ENCODE measurements around the gene RTN3. TPM values are rescaled to one million over a fixed set of nuclear protein-coding genes. Genes with fewer than 3 reads are reported as not detected.

The RTN3 gene
- total and polyA plus RNA-seq, 9 of the 15 experiments (the other 6 are each of a cell fraction or from before 2014, with no cell fraction given): 41.6 to 169 (median 93.5) TPM

DNA sequence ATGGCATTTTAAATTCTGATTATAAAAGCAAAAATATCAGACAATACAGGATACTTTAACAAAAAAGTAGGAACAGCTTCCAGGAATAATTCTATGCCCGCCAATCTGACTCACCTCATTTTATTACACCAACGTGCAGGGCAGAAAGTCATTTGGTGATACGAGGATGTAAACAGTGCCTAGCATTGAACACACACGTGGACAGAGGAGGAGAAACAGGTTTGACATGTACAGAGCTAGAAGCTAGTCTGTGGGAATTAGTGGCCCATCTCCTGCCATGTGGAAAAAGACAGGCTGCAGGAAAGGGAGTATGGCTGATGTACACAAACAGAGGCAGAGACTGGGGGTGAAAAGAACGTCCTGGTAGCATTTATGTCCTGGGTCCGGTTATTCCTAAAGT, 123.0 kb downstream of the RTN3 start:
- CTCF ChIA-PET (ENCODE audit: low intra/inter-chr PET ratio): no interaction called here
- POLR2A ChIA-PET: interaction anchor here (2.1 kb wide), 1 partner anchor 13 kb away, joined by 7 read pairs; no protein-coding TSS in a partner anchor
- no TSS peak for BruUV-seq (replicated peaks)
- 55% methylated on average over 6 of the region's 6 CpGs for WGBS (ENCODE audit: insufficient coverage, low coverage, missing lambda C conversion rate)
- Histone ChIP-seq H3K4me3 (no peak overlapping the region), H3K36me3 (ENCODE audit: control insufficient read depth, insufficient read depth, low read length) (no peaks in the 10 kb centered on the region), H3K27ac (ENCODE audit: extremely low read depth, low read depth, low read length) (no peak overlapping the region), H3K9ac (ENCODE audit: insufficient read depth in 1 of 2, low read depth in 2 of 2, low read length in 2 of 2) (no peak overlapping the region), H3K4me1 (replicated peaks in 1 of 2; ENCODE audit: control insufficient read depth in 2 of 2, insufficient read depth in 2 of 2, low read length in 2 of 2) (peaks cover 9 to 10% of the 10 kb centered on the region in 2 experiments), H3K9me3 (replicated peaks; ENCODE audit: control insufficient read depth, insufficient read depth, low read depth, low read length) (no peaks in the 10 kb centered on the region), H3K4me2 (ENCODE audit: insufficient read depth, low read length) (no peak overlapping the region), H3K9me1 (ENCODE audit: control insufficient read depth, insufficient read depth, low read length) (no peaks in the 10 kb centered on the region), H2AFZ (ENCODE audit: low read depth, low read length) (no peak overlapping the region), H3K79me2 (ENCODE audit: control insufficient read depth, insufficient read depth, low read length) (no peaks in the 10 kb centered on the region), H3K27me3 (ENCODE audit: control insufficient read depth in 2 of 2, insufficient read depth in 2 of 2, low read length in 2 of 2) (no peaks in the 10 kb centered on the region), H4K20me1 (replicated peaks; ENCODE audit: control insufficient read depth, insufficient read depth, low read length) (no peaks in the 10 kb centered on the region)
- DNase-seq (ENCODE audit: extremely low read depth in 1 of 4, low spot score in 3 of 4): no peak
- intact Hi-C loops (cut with micrococcal nuclease) (no loop called here), in situ Hi-C loops (cut with MboI) (no loop called here)
- FAIRE-seq: no peak
- no peak for ATAC-seq
- TF ChIP-seq FOSL1 (tag; conservative IDR thresholded peaks at IDR 0.05) (no peak), SETDB1 (IDR thresholded peaks at IDR 0.05; ENCODE audit: low read length) (no peak)

DNA sequence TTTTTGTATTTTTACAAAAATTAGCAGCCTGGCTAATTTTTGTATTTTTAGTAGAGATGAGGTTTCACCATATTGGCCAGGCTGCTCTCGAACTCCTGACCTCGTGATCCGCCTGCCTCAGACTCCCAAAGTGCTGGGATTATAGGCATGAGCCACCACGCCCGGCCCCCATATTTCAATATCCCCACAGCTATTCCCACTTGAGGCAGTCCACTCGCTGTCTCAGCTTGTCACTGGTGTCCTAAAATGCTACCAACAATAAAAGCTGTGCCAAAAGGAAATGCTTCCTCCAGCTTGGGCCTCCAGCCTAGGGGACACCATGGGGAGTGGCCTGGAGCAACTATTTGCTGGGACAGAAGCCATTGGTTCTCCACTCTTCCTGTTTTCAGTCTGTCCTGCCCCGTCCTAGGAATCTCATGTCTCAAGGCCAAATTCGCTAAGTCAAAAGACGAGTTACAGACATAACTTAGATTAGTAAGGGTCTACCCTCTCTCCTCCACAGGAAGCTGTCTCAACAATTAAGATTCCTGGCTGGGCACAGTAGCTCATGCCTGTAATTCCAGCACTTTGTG, 124.6 kb downstream of the RTN3 start:
- Histone ChIP-seq H3K9ac (ENCODE audit: insufficient read depth in 1 of 2, low read depth in 2 of 2, low read length in 2 of 2) (no peak overlapping the region), H3K27me3 (ENCODE audit: control insufficient read depth in 2 of 2, insufficient read depth in 2 of 2, low read length in 2 of 2) (no peaks in the 10 kb centered on the region), H3K4me1 (replicated peaks in 1 of 2; ENCODE audit: control insufficient read depth in 2 of 2, insufficient read depth in 2 of 2, low read length in 2 of 2) (peaks cover 9 to 10% of the 10 kb centered on the region in 2 experiments), H3K4me2 (ENCODE audit: insufficient read depth, low read length) (no peak overlapping the region), H3K9me1 (ENCODE audit: control insufficient read depth, insufficient read depth, low read length) (no peaks in the 10 kb centered on the region), H2AFZ (ENCODE audit: low read depth, low read length) (no peak overlapping the region), H3K79me2 (ENCODE audit: control insufficient read depth, insufficient read depth, low read length) (no peaks in the 10 kb centered on the region), H3K36me3 (ENCODE audit: control insufficient read depth, insufficient read depth, low read length) (no peaks in the 10 kb centered on the region), H4K20me1 (replicated peaks; ENCODE audit: control insufficient read depth, insufficient read depth, low read length) (no peaks in the 10 kb centered on the region), H3K27ac (ENCODE audit: extremely low read depth, low read depth, low read length) (no peak overlapping the region), H3K4me3 (no peak overlapping the region), H3K9me3 (replicated peaks; ENCODE audit: control insufficient read depth, insufficient read depth, low read depth, low read length) (no peaks in the 10 kb centered on the region)
- in situ Hi-C loops (cut with MboI) (no loop called here), intact Hi-C loops (cut with micrococcal nuclease) (no loop called here)
- BruUV-seq (replicated peaks): no TSS peak
- POLR2A ChIA-PET: no interaction called here
- DNase-seq (ENCODE audit: extremely low read depth in 1 of 4, low spot score in 3 of 4) (no peak), ATAC-seq (no peak), FAIRE-seq (no peak)
- CTCF ChIA-PET (ENCODE audit: low intra/inter-chr PET ratio): interaction anchor here (0.5 kb wide), 1 partner anchor 1786 kb away, joined by 3 read pairs; no protein-coding TSS in a partner anchor
- no peak for TF ChIP-seq MYNN (IDR thresholded peaks at IDR 0.05)
- no peak for TF ChIP-seq MYNN (CRISPR knock-in tag; IDR thresholded peaks at IDR 0.05)
- no peak for TF ChIP-seq ETV6 (IDR thresholded peaks at IDR 0.05; ENCODE audit: borderline replicate concordance in 1 of 2, low read depth in 2 of 2, low read length in 1 of 2)
- TF ChIP-seq ETV6 (CRISPR knock-in tag; IDR thresholded peaks at IDR 0.05; ENCODE audit: borderline replicate concordance): no peak
- TF ChIP-seq CEBPG (CRISPR knock-in tag; IDR thresholded peaks at IDR 0.05): no peak
- no peak for TF ChIP-seq CEBPG (tag; conservative IDR thresholded peaks at IDR 0.05 in 1 of 2, IDR thresholded peaks at IDR 0.05 in 1 of 2)
- TF ChIP-seq, protein P1, sequence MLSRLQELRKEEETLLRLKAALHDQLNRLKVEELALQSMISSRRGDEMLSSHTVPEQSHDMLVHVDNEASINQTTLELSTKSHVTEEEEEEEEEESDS (CRISPR knock-in tag; IDR thresholded peaks at IDR 0.05): no peak
- TF ChIP-seq ZNF282 (CRISPR knock-in tag; IDR thresholded peaks at IDR 0.05): no peak
- TF ChIP-seq ATF7 (IDR thresholded peaks at IDR 0.05): no peak
- no peak for TF ChIP-seq STAG1 (CRISPR knock-in tag; IDR thresholded peaks at IDR 0.05; ENCODE audit: borderline replicate concordance)
- TF ChIP-seq KLF6 (CRISPR knock-in tag; IDR thresholded peaks at IDR 0.05; ENCODE audit: borderline replicate concordance): no peak
- TF ChIP-seq, protein P2, sequence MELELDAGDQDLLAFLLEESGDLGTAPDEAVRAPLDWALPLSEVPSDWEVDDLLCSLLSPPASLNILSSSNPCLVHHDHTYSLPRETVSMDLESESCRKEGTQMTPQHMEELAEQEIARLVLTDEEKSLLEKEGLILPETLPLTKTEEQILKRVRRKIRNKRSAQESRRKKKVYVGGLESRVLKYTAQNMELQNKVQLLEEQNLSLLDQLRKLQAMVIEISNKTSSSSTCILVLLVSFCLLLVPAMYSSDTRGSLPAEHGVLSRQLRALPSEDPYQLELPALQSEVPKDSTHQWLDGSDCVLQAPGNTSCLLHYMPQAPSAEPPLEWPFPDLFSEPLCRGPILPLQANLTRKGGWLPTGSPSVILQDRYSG (tag; conservative IDR thresholded peaks at IDR 0.05; ENCODE audit: low read depth): no peak
- TF ChIP-seq NR1H2 (CRISPR knock-in tag; IDR thresholded peaks at IDR 0.05): no peak
- TF ChIP-seq PHF8 (IDR thresholded peaks at IDR 0.05; ENCODE audit: borderline replicate concordance, low read length): no peak
- no peak for TF ChIP-seq KDM2B (CRISPR knock-in tag; IDR thresholded peaks at IDR 0.05)
- no peak for TF ChIP-seq ZNF77 (CRISPR knock-in tag; IDR thresholded peaks at IDR 0.05)
- WGBS (ENCODE audit: insufficient coverage, low coverage, missing lambda C conversion rate): 58% methylated on average over 9 of the region's 9 CpGs

All from K562 (cell line).